ENCODE results near the gene FN3K.
A peak's percentile ranks its signal among the peaks of the same experiment; 100 is the strongest.

FN3K gene

DNA sequence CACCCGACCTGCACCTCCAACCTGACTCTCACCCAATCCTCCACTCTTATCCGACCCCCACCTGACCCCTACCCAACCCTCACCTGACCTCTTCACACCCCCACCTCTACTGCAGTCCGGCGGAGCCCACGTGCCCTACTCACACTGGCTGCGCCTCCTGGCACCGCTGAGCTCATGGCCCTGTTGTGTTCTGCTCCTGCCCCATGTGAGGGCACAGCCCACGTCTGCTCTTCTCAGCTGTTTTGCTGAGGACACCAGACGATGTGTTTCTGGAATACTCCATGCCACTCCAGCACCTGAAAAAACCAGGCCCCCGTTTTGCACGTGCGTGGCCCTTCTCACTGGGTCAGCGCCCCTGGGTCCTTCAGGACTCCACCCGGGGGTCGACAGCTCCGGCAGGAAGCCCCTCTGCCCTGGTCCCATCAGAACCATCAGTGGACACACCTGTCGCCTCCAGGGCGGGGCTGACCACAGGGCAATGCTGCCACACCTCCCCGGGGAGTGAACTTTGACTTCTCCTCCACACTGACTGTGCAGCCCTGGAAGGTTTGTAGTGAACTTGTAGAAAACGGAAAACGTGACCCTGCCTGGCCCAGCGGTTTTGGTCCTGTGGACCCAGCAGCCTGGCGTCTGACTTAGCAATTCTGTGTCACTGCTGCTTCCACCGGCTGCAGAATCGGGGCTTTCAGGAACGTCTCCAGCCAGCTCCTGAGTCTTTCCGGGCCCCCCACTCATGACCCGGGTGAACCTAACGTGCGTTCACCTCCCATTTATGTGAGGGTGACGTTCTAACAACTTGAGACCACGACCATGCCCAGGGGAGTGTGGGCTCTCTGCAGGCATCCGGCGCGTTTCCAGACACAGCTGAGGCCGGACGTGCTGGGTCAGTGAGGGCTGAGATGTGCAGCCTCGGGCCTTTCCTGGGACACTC, 31.2 kb upstream of the FN3K start:
- no peak for DNase-seq

DNA sequence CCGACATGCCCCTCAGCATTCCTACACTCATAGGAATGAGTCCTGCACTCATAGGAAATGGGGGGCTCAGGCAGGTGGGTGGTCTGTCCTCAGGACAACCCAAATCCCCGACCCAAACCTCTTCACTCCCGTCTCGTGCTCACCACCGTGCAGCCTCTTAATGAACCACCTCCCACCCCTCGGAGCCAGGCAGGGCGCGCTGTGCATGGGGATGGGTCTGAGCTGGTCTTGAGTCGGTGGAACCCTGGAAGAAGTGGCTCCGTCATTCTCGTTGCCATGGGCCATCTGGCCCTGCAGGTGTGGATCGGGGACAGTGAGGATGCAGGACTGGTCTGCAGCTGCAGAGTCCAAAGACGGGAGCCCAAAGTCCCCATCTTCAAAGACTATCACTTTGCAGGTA, 30.5 kb upstream of the FN3K start:
- DNase-seq, result no peak

DNA sequence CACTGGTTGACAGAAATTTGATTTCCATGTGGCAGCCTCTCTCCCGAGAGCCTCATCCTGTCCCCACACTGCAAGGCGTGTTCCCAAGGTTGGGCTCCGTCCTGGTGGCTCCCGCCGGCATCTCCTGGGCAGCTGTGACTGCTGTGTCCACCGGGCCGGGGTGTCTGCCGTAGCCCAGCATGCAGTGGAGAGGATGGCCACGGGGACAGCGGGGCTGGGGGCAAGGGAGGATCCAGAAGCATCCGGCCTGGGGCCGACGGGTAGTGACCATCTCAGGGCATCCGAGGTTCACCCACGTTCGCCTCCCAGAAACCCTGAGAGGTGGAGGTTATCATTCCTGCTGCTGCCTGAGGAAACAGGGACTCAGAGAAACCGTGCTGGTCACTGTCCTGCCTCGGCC, 29.7 kb upstream of the FN3K start:
- no peak for DNase-seq

DNA sequence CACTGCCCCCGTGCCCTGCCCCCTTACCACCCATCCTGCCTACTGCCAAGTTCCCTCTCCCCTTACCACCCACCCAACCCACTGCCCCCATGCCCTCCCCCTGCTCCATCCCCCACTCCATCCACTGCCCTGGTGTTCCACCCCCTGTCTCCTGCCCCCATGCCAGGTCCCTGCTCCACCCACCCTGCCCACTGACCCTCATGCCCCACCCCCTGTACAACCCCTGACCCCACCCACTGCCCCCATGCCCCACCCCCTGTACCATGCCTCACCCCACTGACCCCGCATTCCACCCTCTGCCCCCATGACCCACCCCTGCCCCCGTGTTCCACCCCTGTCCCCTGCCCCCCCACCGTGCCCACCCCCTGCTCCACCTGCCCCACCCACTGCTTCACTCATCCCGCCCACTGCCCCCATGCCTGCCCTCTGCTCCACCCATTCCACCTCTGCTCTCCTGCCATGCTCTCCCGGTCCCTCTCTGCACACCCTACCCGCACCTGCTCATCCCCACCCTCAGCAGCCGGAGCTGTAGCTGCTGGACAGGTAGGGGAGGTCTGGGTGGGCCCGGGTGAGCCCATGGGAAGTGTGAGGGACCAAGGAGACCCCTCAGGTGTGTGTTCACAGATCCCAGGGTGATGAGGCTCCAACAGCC, 26.3 kb upstream of the FN3K start:
- no peak for DNase-seq

DNA sequence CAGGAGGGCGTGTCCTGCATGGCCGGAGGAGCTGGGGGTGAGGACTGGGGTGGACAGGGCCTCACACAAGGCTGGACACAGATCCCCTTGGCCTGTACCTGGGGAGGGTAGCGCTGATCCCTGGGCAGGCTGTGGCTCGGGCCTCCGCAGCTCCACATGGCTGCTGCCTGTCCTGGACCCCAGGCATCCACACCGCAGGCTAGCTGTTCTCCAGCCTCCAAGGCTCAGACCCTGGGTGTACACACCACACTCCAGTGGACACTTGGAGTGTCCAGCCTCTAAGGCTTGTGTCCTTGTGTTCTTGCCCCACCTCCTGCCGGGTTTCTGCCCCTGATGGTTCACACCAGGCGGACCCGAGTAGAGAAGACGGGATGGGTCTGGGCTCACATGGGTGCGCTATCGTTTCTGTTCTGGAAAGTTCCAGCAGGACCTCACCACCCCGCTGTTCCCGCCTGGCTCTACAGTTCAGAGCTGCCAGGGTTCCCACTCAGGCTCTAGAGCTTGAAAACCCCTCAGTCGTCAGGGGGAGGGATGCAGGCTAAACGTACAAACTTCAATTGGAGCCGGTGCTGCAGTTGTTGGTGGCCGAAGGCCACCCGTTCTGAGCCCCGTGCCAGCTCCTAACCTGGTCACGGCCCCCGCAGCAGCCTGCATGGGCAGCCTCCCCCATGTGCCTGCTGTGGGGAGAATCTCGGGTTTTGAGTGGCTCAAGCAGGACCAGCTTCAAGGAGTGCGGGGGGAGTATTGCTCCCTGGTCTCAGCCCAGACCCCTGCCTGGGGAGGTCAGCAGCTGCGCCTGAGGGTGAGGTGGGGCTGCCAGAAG, 25.5 kb upstream of the FN3K start:
- DNase-seq, result no peak

DNA sequence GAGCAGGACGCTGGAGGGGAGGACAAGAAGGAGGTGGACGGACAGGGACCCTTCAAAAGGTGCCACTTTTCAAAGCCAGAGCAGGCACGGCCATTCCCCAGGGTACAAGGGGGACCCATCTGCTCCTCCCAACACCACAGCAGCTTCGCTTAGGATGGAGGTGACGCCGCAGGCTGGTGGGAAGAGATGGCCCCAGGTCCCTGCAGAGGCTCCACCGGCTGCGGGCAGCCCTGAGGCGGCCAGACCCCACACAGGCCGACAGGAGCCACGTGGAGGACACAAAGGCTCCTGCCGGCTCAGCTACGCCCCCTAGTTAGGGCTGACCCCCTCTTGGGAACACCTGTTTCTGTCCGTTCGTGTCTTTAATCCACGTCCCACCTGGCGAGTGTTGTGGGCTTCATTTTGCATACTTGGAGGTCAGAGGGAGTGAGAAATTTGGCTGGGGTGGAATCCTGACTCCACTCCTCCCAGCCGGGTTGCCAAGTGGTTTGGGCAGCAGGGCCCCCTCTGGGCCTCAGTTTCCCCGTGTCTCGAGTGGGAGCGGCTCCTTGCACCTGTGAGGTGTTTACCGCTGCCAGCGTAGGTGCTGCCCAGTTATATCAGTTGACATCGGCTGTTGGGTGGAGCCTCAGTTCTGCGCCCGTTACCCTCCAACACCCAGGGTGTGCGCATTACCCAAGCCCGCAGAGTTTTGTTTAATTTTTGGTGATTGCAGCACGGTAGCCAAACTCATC, 24.7 kb upstream of the FN3K start:
- no peak for DNase-seq

DNA sequence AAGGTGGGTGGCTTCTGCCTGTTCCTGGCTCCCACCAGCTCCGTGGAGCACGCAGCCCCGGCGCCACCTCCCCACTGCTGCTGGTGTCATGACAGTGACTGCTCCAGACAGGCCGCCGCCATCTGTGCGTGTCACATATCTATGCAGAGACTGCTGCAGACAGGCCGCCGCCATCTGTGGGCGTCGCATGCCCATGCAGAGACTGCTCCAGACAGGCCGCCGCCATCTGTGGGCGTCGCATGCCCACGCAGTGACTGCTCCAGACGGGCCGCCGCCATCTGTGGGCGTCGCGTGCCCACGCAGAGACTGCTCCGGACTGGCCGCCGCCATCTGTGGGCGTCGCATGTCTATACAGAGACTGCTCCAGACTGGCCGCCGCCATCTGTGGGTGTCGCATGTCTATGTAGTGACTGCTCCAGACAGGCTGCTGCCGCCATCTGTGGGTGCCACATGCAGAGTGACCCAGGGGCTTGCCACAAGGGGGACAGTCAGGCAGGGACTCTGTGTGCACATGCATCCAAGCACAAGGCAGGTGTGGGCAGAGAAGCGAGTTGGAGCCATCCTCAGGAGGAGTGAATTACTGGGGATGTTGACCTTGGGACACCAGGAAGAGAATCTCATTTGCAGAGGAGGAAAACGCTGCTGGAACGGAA, 22.2 kb upstream of the FN3K start:
- DNase-seq, result no peak

DNA sequence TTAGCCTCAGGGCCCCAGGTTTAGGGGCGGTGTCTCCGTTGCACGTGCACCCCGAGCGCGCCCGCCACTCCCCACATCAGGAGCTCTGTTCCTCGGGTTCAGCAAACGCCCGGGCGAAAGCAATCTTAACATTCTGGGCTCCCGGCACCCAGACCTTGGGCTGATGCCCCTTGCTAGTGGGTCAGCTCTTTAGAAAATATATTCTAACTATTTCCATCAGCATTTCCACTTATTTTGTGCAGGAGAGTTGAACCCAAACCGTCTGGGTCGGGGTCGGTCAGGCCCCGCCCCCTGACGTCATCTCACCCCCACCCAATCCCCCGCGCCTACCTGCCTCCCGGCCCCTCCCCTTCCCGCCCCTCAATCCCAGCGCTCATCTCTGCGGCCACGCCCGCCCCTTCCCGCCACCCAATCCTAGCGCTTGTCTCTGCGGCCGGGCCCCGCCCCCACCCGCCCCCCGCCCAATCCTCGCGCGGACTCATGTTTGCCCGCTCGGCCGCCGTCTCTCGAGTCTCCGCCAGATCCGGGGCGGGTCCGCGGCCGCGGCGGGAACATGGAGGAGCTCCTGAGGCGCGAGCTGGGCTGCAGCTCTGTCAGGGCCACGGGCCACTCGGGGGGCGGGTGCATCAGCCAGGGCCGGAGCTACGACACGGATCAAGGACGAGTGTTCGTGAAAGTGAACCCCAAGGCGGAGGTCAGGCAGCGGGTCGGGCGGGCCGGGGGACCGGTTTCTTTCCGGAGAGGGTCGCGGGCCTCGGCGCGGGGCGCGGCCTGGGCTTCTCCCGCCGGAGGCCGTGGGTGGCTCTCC, 19.0 kb upstream of the FN3K start, which contains the start of gene FN3KRP:
FN3KRP (plus strand) TSS at position 504 of the 808 bp plus-strand sequence; CDS start at position 554, 50 bp downstream.
- peak; percentile 95 for DNase-seq

DNA sequence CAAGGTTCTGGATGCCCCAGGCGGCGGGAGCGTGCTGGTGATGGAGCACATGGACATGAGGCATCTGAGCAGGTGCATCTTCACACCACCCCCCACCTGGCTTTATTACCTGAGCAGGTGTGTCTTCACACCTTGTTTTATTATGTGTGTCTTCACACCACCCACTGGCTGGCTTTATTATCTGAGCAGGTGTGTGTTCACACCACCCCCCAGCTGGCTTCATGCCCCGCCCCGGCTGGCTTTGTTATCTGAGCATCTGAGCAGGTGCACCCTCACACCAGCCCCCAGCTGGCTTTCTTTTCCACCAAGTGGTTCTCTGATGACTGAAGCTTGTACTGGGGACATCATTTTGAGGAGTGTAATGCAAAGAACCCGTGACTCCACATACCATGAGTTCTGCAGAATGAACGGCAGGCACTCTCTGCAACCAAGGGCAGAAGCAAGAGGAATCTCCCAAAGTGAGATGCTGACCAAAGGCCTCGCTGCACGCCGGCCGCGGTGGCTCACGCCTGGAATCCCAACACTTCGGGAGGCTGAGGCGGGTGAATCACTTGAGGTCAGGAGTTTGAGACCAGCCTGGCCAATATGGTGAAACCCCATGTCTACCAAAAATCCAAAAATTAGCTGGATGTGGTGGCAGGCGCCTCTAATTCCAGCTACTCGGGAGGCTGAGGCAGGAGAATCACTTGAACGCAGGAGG, 16.3 kb upstream of the FN3K start:
- DNase-seq, result no peak

DNA sequence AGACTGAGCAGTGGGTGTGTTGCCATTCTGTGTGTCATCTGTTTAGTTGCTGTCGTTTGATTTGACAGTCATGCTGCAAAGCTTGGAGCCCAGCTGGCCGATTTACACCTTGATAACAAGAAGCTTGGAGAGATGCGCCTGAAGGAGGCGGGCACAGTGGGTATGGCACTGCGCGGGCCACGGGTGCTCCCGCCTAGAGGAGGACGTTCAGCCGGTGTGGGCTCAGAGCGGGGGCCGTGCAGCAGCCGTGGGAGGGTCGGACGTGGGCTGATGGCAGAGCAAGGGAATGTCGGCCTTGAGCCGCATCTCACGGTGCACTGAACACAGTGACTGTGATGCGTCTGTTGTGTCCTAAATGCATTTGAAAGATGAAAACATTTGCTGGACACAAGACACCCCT, 15.2 kb upstream of the FN3K start:
- no peak for DNase-seq

DNA sequence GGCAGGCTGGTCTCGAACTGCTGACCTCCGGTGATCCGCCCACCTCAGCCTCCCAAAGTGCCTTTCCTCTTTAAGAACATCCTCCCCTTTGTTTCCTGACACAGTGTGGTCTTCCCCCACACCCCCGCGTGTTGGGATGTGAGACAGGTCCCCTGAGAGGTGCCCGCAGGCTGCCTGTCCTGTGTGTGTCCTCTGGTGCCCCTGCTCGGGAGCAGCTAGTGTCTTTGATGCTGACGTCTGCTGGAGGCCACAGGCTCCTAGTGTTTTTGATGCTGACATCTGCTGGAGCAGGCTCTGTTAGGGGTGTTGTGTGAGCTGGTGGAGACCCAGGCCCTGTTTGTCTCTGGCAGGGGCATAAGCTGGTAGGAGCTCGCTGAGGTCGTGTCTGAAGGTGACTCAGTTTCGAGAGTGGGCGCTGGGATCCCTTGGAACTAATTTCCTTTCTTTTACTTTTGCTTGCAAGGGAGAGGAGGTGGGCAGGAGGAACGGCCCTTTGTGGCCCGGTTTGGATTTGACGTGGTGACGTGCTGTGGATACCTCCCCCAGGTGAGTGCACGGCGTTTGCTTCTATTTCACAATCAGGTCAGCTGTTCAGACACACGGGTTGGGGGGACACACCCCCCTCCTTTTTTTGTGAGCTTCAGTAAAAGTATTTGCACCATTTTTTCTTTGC, 12.9 kb upstream of the FN3K start:
- no peak for DNase-seq

DNA sequence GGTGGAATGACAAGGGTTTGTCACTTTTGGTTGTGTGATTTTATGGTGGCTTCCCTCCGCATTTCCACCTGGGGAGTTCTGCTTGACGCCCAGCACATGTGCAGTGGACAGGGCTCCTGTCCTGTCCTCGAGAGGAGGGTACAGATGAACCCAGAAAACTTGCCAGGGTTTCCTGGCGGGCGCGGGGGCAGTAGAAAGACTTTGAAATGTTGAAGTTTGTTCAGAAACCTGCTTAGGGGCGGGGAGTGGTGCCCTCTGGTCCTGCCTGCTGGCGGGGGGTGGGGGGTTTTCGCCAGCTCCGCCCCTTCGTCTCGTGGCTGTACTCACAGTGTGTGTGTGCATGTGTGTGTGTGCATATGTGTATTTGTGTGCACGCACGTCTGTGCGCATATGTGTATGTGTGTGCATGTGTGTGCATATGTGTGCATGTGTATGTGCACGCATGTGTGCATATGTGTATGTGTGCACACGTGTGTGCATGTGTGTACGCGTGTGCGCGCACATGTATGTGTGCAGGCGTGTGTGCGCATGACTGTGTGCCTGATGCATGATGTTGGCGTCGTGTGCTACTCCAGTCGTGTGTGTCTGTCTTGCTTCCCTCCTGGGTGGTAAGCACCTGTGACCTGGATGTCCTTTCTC, 12.1 kb upstream of the FN3K start:
- DNase-seq, result no peak

DNA sequence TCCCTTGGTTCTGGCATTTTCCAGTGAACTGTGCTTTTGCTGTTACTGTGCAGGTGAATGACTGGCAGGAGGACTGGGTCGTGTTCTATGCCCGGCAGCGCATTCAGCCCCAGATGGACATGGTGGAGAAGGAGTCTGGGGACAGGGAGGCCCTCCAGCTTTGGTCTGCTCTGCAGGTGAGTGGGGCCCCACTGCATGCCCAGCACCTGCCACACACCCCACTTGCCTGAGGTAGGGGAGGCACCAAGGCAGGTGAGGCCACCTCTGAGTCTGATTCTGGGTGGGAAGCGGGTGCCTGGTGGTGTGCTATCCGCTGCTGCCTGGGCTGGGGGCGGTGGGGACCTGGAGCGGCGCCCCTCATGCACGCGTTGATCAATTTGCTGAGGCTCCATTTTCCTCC, 9.0 kb upstream of the FN3K start:
- no peak for DNase-seq

DNA sequence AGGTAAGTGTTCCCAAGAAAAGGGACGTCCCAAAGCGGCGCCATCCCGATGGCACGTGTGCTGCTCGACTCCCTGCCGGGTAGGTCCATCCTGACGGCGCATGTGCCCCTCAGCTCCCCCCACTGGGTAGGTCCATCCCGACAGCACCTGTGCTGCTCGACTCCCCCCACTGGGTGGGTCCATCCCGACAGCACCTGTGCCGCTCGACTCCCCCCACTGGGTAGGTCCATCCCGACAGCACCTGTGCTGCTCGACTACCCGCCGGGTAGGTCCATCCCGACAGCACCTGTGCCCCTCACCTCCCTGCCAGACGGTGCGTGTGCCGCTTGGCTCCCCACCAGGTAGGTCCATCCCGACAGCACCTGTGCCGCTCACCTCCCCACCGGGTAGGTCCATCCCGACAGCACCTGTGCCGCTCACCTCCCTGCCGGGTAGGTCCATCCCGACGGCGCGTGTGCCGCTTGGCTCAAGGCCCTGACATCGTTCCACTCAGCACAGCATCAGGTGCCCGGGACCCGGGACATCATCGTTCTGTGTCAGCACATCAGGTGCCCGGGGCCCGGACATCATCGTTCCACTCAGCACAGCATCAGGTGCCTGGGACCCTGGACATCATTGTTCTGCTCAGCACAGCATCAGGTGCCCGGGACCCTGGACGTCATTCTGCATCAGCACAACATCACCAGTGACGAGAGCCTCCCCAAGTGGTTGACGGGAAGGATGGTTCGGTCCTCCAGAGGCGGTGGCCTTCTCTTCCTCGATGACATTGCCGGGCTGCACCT, 5.7 kb upstream of the FN3K start:
- no peak for DNase-seq

DNA sequence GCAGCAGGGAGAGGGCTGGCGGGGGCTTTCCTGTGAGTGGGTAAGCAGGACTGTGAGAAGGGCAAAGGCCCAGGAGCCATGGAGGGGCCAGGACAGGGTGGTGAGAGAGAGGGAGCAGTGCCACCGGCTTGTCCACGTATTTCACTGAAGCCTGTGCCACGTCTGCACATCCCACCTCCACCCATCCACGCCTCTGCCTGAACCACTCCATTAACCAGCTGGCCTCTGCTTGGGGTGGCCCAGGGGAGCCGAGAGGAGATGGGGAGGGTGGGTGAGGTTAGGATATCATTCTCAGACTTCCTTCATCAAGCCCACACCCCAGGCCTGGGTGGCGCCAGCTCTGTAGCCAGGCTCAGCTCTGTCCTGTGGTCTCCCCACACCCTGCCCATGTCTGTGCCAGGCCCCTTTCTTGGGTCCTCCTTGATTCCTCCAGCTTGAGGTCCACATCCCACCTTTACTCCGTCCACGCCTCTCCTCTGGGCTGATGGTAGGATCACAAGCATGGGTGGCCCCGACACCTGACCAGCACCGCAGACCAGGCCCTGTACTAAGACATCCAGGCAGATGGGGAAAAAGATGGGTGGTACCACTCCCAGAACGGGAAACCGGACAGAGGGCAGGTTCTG, 3.2 kb upstream of the FN3K start:
- no peak for DNase-seq

DNA sequence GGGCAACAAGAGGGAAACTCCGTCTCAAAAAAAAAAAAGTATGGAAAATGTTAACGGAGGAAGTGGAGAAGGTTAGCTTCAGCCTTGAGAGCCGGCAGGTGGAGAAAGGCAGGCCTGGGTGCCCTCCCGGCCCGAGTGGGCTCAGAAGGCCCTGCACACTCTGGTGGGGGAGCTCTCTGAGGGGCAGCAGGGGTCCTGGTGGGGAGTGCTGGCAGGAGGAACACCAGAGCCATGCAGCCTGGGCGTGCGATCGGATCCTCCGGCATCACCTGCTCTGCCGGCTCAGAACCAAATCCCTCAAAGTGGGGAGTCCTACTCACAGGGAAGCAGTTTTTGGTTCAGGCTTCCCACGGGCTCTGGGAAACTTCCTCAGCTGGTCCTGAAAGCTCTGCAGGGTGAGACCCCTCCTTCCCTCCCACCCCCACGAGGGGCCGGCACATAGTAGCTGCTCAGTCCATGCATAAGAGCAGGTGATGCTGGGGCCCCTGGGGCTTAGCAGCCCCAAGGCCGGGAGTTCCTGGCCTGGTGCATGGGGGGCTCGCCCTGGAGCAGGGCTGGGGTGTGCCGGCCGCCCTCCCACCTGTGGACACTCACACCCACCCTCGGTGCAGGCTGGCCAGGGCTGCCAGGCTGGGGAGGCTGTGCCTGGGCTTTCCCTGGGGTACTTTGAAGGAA, 1.2 kb downstream of the FN3K start:
- no peak for DNase-seq

All from CD4-positive, alpha-beta T cell treated with Interleukin-10 for 1 hour (primary cell).